GM18858 (cell line): ENCODE data around the gene UNC13D.
"Not testable (repeated sequence)": the region's sequence is repeated elsewhere in the genome, so short reads cannot be mapped to it uniquely, and the experiment has no call there.

ENCODE experiments used
- ATAC-seq: cut with Tn5 transposase; IDR thresholded peaks from one replicate; pipeline ENCODE4 v1.9.1; 2021; ENCODE audit not compliant: unreplicated experiment

UNC13D gene

DNA sequence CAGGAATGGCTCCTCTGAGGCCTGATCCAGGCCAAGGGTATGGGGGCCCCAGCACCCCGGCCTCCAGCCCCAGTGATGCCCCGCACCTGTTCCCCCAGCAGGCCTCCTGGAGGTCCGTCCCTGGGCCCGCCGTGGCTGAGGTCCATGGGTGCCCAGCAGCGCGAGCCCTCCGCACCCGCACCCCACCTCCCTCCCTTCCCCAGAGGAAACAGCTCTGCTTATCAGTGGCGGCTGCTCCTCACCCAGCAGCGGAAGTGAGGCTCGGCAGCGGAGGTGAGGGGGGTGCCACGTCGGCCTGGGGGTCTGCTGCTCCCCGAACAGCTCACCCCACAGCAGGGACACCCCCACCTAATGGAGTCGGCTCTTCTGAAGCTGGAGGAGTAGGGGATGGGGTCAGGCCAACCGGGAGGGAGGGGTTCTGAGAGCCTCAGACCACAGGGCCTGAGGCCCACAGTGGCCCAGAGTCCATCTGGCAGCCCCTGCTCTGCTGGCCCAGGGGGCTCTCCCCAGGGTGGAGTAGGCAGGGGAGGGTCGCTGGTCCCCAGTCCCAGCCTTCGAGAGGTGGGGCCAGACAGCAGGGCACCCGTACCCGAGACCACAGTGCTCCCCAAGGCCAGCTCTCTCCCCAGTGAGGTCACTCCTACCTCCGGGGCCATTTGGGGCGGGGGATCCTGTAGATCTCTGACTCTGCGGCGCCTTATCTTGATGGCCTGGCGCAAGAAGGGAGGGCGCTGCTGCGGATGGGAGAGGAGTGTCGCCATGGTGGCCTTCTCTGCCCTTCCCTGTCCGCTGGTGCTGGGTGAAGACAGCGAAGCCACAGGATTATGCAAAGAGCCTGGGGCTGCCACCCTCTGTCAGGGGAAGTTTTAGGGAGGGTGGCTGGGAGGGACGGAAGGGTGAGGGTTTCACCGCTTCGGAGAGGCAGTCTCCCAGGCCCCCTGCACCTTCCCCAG is at the start of gene UNC13D:
Gene UNC13D (minus strand): TSS at position 828 of the 953 bp plus-strand sequence. CDS start 67 bp downstream, at position 761.
- no peak for ATAC-seq

DNA sequence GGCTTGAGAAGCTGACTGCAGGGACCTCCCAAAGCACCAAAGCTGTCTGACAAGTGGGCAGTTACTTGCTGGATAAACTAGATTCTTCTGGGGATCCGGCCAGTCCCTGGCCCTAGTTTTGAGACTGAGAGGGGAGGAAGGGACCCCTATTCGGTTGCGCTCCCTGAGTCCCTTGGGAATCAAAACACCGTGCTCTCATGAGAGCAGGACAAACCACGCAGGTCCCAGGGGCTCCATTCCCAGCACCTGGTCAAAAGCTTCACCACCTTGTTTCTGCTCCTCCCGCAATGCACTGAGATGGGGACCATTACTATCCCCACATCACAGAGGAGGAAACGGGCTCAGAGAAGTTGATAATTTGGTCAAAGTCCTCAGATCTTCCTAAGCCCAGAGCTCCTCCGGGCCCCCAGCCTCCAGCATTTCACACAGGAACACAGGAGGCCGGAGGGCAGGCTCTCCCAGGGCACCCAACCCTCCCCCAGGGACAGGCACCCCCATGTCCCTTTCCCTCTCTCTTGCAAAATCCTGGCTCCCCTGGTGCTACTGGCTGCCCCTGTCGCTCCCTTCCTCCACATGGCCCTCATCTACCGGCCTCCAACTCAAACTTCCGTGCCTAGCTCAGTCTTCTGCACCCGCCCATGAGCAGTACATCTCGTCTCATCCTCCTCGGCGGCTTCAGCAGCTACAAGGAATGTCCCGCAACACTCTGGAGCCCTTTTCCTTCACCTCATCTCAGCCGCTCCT is 49.3 kb upstream of the UNC13D start:
- ATAC-seq: no peak

DNA sequence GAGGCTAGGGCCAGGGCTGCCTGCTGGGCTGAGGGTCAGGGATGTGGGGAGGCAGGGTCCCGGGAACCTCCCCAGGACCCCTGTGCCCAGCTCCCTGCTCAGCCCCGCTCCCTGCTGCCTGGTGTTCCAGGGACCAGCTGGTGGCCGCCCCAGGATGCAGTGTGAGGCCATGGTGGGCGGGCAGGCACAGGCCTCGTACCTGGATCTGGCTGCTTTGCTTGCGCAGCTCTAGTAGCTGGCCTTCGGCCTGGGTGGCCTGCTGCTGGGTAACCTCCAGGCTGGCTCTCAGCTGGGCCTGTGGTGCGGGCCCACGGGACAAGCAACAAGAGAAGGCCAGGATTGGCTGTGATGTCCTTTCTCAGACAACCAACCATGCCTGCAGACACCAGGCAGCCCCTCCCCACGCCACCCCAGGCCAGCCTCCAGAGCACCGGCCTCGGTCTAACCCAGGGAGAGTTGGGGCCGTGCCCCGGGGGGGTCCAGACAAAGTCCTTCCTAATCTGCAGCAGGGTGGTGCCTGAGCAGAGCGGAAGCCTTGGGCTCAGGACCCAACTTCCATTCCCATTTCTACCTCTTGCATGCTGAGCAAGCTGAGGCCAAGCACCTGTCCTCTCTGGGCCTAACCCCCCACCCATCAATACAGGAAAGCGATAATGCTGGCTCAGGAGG is 48.5 kb upstream of the UNC13D start:
- no peak for ATAC-seq

DNA sequence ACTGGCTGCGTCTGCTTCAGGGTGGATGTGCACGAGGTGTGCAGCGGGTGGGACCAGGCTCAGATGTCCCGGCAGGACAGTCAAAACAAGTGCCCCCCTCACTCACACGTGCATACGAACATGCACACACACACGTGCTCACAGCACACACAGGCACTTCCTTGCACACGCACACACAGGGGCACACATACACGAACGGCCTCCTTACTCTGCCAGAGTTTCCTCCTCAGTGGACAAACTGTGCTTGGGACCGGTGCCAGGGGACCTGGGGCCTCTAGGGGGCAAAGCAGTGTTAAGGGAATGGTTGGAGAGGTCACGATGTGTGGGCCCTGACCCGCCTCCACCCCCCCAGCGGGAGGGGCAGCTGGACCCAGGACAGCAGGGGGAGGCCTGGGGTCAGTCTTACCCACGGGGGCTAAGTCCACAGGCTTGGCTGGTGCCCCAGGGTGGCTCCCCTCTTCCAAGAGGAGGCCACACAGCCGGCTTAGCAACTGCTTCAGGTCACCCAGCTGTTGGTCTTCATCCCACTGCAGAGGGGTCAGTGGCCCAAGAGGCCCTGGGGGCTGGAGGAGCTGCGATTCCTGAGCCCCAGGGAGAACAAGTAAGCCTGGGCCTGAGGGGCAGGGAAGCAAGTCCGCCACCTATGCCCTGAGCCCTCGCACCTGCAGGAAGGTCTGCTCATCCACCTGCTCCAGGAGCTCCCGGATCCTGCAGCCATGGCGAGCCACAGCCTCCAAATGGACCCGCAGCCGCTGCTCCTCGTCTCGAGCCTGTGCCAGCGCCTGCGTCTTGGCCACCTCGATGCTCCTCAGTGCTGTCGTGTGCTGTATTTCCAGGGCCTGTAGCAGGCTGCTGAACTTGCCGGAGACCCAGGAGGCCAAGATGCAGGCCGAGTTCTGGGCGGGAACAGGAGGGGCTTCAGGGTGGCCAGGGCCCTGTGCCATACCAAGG is 47.7 kb upstream of the UNC13D start:
- no peak for ATAC-seq

DNA sequence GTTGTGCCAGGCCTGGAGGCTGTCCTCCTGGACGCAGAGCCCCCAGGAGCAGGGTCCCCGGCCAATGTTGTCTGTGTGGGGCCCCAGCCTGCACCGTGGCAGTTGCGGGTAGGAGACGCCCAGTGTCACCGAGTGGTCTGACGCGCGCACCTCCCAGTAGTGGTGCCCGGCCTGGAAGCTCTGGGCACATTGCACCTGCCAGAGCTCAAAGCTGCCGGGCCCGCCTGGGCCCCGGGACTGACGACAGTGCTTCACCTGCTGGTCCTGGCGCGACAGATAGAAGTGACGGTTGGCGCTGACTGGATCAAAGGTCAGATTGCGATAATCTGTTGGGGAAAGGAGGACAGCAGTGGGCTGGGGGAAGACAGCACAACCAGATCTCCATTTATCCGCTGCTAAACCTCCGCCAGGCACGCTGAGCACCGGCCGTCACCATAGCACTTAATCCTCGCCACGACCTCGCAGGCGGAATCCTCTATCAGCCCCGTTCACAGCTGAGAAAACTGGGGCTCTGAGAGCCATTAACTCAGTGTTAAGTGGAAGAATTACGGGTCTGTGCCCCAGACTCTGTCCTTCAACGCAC is 46.9 kb upstream of the UNC13D start:
- ATAC-seq: no peak

DNA sequence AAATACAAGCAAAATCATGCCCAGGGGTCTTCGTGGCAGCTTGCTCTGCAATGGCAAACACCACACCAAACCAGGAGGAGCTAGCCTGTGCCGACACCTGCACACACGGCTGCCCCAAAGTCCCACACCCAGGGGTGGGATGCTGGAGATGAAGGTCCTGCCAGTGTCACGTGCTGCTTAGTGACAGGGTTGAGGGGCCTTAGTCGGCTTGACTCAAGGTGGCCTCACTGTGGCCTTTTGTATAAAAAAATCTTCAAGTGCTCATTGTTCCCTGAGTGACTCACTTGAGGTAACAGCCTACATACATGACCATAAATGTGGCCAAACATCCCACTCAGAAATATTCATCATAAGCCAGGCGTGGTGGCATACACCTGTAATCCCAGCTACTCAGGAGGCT is 45.2 kb upstream of the UNC13D start:
- no peak for ATAC-seq

DNA sequence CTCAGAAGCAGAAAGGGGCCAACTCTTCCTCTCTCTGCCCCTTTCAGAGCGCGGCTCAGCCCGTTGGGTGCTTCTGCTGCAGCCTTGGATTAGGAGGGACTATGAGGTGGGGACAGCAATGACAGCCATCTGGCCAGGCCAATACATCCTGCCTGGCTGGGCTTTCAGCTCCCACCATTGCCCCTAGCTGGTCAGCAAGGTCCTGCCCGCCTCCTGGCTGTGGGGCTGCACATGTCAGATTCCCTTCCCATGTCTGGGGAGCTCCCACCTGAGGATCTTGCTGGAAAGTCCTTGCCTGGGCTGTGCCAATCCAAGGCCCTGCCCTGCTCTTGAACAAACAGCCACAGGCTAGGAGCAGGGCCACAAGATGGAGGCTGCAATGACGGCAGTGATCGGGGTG is 44.3 kb upstream of the UNC13D start:
- ATAC-seq: no peak

DNA sequence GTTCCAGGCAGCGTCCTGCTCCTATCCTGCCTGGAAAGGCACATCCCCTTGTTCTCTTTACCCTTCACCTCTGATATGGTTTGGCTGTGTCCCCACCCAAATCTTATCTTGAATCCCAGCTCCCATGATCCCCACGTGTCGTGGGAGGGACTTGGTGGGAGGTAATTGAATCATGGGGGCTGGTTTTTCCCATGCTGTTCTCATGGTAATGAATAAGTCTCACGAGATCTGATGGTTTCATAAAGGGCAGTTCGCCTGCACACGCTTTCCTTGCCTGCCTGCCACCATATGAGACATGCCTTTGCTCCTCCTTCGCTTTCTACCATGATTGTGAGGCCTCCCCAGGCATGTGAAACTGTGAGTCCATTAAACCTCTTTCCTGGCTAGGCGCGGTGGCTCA is 41.7 kb upstream of the UNC13D start:
- ATAC-seq: not testable (repeated sequence)

DNA sequence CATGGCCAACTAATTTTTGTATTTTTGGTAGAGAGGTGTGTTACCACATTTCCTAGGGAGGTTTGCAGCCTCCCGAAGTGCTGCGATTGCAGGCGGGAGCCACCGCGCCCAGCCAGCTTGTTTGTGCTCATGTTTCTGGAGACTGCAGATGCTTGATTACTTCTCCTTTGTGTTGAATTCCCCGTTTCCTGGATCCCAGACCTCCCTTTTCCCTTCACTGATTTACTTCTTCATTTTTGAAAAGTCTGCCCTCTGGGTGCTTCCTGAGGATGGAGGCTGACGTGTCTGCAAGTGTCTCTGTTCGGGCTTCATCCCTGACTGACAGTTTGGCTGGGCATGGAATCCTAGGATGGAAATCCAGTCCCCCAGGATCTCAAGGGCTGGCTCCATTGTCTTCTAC is 41.2 kb upstream of the UNC13D start:
- no peak for ATAC-seq

DNA sequence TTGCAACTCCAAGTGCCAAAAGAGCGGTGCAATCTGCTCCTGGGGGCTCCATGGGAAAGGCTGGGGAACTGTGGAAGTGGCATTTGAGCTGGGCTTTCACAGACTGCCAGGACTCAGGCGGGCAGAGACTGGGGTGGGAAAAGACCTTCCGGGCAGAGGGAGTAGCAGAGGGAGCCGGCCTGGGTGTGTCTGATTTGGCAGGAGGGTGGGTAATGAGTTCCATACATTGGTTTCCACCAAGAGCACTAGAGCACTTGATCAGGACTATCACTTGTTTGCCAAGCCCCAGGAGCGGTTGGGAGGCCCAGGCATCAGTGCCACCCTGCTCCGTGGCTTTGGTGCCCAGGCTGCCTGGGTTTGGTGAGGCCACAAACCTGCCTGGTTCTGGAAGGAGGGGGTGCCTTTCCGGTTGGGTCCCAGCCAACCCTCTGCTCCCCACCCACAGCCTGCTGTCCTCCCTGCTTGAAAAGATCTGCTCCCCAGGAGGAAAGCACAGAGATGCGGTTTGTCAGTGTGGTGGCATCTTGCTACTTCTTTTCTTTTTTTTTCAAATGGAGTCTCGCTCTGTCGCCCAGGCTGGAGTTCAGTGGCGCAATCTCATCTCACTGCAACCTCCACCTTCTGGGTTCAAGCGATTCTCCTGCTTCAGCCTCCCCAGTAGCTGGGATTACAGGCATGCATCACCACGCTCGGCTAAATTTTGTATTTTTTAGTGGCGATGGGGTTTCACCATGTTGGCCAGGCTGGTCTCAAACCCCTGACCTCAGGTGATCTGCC is 37.7 kb upstream of the UNC13D start:
- no peak for ATAC-seq

DNA sequence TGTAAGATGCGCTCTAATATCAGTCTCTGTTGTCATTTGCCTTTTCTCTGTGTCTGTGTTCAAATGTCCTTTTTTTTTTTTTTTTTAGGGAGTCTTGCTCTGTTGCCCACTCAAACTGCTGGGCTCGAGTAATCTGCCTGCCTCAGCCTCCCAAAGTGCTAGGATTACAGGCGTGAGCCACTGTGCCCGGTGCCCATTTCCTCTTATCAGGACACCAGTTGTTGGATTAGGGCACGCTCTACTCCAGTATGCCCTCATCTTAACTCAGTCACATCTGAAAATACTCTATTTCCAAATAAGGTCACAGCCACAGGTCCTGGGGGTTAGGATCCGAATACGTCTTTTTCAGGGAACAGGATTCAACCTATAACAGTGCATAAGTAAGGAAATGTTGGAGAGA is 36.1 kb upstream of the UNC13D start:
- no peak for ATAC-seq

DNA sequence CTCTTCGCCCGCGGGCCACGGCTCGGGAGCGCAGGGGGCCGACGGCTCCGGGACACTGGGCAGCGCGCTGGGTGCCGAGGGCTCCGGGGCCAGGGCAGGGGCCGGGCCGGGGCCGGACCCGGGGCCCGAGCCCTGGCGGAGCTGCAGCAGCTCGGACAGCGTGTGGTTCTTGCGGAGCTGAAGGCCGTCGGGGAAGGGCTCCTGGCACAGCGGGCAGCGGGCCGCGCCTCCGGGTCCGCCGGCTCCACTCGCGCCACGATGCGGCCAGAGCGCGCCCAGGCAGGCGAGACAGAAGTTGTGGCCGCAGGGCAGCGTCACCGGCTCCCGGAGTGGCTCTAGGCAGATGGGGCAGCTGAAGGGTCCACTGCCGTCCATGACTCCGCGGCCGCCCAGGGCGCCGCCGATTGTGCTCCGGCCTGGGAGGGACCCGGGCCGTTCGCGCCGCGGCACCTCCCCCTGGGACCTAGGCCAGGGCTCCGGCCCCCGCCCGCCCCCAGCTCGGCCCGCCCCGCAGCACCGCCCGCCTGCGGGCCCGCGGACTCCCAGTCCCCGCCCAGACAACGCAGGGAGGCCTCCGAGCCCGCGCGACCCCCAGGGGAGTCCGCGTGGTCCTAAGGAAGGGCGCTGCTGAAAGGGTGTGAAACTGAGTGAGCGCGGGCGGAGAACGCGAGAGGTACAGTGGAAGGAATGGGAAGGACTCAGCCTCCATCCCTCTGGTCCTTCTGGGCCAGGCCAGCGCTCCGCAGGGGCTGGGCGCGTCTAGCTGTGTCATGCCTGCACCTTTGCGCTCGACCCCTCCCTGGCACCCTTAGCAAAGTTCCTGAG is 34.2 kb upstream of the UNC13D start, which contains the start of gene TRIM47:
Gene TRIM47 (minus strand): TSS at position 408 of the 825 bp plus-strand sequence. CDS start 33 bp downstream, at position 375.
- no peak for ATAC-seq

DNA sequence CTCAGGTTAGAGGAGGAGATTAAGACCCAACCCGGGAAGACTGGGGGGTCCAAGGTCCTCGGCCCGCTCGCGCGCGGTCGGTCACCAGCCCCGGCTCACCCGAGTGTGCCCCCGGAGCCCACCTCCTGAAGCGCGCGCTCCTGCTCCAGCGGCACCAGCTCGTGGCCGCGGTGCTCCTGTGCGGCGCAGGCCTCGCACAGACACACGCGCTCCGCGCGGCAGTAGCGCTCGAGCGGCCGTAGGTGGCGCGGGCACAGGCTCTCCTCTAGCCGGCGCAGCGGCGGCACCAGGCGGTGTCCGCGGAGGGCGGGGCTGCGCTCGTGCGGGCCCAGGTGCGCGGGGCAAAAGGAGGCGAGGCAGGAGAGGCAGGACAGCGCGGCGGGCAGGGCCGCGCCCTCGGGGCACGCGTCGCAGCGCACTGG is 33.6 kb upstream of the UNC13D start:
- no peak for ATAC-seq

DNA sequence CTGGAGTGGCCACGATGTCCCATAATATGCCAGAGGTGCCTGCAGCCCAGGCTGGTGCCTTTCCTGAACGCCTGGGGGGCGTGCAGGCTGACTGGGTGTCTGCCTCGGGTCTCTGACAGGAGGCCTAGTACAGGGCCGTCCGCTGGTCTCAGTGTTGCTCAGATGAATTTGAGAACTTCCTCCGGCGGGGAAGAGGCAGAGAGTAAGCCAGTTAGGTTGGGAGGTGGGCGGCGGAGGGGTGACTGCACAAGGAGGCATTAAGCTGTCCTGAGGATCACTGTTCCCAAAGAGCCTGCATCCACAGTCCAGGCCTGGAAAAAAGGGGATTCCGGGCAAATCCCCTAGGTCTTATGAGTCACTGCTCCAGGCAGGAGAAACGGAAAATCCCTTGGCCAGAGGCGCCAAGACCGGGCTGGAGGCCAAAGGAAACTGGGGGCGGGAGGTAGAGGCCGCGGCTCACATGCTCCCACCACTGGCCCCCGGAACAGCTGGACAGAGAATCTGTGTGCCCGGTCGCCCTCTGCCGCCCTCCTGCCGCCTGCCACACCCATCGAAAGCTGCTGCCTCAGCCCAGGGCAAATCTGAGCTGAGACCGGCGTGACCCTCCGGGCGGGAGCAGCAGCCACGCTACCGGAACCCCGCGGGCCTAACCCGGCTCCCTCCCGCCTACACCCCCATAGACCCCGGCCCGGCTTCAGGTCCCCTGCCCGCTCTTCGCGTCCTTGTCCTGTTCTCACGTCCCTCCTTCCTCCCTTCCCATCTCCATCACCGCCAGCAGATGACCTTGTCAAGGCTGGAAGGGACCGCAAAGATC is 32.9 kb upstream of the UNC13D start:
- no peak for ATAC-seq

DNA sequence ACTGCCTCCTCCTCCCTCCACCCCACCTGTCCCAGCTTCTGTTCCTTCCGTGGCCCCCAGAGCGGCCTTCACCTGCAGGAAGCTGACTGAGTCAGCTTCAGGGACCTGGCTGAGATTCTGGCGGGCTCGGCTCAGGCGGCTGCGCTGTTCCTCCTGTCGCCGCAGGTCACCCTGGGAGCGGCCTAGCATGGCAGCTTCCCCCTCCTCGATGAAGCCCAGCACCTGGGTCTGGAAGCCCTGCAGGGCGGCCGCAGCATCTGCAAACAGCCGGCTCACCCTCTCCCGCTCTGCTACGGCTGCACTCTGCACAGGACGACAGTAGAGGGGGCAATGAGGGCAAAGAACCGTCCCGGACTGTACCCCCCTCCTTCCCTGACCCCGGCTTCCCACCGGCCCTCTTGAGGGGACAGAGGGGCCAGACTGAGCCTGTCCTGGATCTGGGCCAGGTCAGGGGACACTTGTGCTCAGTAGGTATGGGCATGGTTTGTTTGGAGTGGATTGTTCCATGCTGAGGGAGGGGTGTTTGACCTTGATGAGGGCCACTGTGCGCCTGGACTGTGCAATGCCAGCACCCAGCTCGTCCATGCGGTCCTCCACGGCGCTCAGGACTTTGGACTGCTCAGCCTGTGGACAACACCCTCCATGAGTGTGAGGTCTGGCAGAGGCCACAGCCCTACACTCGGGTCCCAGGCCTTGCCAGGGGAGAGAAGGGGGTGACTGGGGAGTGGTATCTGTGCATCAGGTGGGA is 32.2 kb upstream of the UNC13D start:
- ATAC-seq: no peak

DNA sequence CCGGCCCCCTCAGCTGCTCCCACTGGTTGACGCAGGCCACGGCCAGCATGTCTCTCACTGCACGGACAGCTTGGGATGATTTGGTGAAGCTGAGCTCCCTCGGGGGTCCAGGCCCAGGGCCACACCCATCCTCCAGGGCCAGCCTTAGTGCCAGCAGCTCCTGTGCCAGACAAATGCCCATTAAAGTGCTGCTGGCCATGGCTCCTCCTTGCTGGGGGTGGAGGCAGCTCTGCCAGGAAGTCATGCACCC is 31.7 kb upstream of the UNC13D start:
- no peak for ATAC-seq
